Stimulated activated CD4-positive, alpha-beta T cell treated with anti-CD3 and anti-CD28 coated beads, Interleukin-15, amount 100 ng/mL, for 48 hours (primary cell): ENCODE data around the gene KCTD1.

Experiments used
- DNase-seq, 2 donors: peaks; one replicate each; pipeline ENCODE4 v3.0.0-alpha.2; 2020; ENCODE audit warnings: low read depth in 2 of 2

Gene KCTD1

DNA sequence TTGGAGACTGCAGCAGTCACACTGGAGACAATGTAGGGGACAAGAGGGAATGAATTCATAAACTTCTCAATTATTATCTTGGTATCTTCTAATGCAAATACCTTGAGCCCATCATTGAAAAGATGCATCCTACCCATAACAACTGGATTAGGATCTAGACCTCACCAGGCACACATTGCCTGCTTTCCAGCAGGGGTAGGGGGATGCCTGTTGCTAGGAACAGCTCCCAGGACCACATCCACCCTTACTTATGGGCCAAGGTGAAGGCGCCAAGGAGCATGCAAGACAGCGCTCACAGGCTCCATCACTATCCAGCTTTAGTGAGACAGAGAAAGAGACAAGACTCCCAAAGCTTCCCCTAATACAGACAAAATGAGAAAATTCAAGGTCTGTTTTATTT is 24.4 kb downstream of the KCTD1 start:
- no peak for DNase-seq

DNA sequence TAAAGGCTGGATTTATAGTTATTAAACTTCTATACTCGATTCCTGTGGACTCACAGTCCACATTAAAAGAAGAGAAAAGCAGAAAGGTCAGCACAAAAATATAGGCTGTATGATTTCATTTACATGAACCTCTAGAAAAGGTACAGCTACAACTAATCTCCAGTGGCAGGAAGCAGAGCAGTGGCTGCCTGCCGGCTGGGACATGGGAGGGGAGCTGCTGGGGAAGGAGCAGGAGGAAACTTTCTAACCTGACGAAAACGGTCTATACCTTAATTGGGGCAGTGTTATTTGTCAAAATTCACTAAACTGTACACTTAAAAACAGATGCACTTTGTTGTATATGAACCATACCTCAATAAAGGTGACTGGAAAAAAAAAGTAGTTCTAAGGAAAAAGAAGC is 26.7 kb downstream of the KCTD1 start:
- no peak for DNase-seq

DNA sequence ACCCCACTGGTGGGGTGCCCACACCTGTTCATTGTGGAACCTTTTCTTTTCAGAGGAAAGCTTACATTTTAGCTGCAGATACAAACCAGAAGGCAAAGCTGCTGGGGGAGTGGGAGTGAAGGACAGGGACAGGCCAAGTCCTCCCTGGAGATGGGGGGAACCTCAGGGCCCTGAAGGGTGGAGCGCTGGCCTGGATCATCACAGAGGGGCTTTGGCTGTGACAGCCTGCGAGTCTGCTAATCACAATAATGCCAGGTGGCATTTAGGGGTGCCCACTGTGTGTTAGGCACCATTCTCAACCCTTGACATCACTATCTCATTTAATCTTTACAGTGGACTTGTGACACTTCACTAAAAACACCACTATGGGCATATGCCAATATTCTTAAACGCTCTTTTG is 27.4 kb downstream of the KCTD1 start:
- DNase-seq, result no peak

DNA sequence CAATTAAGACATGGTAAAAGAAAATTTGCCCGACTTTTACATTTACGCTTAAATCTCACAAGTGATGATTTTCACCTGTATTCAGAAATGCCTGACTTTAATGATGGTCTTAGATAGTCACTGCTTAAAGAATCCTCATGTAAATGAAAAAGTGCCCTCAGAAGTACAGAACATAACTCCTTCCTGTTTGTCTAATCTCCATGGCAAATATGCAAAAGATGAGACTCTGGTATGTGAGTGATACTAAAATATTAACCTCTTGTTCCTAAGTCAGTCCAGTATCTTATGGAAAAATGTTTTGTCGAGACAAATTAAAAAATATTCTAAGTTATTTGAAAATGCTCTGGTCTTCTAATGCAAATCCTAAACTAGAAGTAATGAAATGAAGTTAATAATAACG is 29.2 kb downstream of the KCTD1 start:
- DNase-seq, result no peak

DNA sequence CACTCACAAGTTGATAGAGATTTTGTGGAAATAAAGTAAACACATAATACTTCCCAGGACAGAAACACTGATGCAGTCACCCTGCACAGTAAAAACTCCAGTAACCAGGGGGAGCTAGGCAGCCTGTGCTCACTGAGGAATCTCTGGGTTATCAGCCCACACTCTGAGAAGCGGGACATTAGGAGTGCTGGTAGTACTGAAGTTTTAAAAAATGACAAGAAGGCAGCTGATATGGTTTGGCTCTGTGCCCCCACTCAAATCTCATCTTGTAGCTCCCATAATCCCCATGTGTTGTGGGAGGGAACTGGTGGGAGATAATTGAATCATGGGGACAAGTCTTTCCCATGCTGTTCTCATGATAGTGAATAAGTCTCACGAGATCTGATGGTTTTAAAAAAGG is 31.4 kb downstream of the KCTD1 start:
- no peak for DNase-seq

DNA sequence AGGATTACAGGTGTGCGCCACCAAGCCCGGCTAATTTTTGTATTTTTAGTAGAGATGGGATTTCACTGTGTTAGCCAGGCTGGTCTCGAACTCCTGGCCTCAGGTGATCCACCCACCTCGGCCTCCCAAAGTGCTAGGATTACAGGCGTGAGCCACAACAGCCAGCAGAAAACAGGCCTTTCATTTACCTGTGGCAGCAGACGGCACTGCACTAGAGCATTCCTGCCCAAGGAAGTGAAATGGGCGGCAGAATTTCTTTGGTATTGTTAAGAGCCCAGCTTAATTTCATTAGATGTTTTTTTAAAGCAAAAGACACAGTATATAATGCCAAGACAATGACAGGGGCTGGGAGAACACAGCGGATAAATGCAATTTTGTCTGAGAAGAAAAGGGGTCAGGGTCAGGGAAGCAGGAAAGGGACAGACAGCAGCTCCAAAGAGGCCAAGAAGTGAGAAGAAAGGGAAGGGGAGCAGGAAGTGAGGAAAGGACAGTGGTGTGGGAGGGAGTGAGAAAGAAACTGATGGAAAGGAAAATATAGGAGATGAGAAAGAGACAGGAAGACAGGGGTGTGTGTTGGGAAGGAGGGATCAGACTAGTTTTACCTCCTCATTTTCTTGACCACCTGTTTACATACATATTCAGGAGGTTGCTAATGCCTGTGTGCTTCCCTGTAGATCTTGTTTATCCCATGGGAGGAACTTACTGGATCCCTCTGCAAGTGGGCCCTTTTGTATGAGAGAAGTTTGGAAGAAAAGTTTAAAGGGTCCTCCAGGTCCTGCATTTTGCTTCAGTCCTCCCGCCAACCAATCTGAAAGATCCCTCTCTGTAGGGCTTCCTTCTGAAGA is 32.5 kb downstream of the KCTD1 start:
- no peak for DNase-seq

DNA sequence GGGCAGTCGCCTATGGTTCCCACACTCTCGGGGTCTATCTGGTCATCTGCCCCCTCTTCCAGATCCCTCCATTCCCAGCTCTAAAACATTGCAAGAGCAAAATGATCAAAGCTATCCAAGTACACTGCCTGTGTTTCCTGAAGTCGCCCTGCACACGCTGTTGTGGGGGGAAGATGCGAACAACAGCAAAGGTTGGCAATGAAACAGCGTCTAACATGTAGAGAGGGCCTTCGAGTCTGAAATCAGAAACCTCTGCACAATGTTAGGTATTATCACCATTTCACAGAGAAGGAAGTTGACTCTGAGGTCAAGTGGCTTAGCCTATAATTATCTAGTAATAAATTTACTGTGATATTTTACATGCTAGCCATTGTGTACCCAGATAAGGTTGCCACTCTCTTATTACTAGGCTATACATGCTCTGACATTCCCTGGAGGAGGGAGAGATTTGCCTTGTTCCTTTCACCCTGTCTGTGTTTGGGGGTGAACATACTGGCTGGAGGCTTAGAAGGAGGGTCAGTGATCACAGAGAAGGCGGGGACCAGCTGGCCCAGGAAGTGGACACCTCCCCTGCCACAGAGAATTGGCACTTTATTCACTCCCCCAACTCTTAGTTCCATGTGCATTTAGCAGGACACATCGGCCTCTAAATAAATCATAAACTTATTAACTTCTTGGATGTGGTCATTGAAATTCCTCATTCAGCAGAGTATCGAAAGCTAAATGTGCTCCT is 36.8 kb downstream of the KCTD1 start:
- DNase-seq, result no peak

DNA sequence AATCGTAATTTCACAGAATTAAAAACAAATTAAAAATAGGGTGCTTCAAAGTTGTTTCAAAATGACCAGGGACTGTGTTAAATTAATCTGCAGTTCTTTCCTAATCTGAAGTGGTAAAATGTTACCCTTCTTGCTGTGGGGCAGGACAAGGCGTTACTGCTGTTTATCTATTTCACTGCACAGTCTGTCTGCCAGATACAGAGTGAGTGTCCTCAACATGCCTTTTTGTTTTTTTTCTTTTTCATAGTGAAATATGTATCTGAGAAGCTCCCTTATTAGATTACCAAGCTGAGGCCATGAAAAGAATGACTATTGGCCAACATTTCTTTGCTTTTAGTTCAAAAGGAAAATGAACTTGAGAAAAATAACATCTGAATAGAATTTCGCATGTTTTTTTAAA is 38.0 kb downstream of the KCTD1 start:
- DNase-seq, result no peak

DNA sequence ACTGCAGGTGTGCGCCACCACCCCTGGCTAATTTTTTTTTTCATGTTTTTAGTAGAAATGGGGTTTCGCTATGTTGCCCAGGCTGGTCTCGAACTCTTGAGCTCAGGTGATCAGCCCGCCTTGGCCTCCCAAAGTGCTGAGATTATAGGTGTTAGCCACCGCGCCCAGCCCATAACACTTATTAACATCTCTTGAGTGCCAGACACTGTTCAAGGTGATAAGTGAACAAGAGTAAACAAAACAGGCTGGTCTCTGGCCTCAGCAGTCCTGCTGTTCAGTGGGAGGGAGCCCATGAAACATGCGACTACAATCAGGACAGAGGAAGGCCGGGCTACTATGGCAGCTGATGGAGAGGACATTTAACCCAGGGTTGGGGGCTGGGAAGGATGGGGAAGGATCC is 42.3 kb downstream of the KCTD1 start:
- no peak for DNase-seq

DNA sequence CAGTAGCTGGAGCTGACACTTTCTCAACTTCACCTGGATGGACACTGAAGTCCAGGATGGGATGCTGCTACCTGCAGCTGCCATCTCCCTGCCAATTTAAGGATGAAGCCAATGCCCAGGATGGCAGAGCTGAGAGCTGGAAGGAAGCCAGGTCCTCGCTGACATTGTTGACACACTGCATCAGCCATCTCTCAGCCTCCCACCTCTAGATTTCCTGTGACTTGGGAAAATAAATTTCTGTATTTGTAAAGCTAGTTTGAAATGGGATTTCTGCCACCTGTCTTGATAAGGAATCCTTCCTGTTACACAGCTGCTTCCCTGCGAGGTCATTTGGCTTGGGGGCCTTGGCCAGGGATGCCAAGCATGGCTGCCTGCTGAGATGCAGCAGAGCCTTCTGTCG is 43.5 kb downstream of the KCTD1 start:
- no peak for DNase-seq

DNA sequence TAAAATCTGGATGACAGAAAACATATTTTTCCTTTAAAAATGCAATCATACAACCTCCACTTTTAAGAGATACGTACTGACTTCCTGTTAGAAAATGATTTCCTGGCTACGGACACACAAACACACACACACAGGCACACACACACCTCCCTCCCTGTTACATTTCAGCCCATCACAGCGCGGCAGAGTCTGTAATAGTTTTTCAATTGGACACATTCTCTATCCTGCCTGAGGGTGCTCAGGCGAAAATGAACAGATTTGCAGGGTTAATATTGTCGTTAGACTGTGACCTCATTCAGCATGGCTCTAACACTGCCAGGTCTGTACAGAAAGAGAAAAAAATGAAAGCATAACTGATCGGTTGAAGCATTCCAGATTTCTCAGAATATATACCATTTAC is 45.0 kb downstream of the KCTD1 start:
- no peak for DNase-seq

DNA sequence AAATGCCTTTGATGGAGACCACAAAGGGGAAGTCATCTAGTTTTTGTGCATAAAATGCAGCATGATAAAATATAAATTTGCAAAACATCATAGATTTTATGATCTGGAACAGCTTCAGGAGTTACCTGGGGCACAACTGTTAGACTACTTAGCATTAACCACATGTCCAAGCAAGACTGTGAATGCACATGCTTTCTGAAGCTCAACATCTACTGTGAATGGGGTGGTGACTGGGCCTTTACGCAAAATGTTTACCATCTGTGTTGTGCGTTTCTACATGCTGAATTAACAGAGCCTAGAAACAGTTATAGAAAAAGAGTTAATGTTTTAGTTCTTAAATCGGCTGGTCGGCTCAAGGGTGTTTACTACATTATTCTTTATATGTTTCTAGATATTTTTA is 45.5 kb downstream of the KCTD1 start:
- no peak for DNase-seq

DNA sequence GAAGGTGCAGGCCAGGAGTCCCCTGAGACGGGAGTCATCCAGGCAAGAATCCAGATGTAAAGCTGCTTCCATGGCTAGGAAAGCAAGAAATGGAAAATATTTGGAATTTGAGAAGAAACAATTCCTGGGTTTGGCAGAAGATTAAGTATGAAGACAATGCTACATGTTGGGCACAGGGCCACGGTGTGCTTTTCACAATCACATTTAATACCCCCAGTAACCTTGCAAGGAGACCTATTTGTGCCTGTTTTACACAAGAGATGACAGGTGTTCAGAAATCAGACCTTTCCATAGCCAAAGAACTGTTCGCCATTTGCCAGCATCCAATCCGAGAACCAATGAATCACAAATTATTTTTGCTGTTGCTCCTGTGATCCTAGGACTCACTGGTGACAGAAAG is 50.5 kb downstream of the KCTD1 start:
- DNase-seq, result no peak

DNA sequence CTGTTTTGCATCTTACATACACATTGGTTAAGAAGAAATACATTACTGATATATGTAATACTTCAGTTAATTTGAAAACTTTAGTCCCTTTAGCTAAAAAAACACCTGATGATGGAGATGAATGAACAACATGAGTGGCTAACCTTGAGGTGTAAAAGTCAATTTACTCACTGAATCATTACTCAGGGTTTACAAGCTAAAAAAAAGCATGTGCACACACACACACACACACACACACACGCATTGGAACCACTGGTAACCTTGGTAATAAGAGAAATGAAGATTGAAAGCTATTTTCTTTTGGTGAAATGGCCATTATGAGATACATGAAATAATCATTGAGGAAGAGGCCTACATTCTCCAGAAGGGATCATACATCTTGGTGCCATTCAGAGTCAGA is 51.8 kb downstream of the KCTD1 start:
- no peak for DNase-seq

DNA sequence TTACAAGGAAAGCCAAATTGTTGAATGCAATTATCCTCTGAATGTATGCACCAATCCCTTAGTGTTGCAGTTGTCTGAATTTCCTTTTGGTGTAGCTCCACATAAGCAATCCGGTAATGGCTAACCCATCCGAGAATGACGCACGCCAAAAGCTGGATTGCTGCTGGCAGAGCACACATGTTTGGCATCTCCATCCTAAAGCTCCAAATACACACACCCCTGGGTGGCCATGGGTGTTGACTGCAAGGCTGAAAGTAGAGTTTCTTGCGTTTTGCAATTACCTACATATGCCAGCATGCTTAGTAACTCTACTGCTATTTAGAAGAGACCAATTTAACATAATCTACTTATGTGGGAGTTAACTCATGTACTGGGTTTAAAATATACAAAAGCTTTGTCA is 53.1 kb downstream of the KCTD1 start:
- no peak for DNase-seq

DNA sequence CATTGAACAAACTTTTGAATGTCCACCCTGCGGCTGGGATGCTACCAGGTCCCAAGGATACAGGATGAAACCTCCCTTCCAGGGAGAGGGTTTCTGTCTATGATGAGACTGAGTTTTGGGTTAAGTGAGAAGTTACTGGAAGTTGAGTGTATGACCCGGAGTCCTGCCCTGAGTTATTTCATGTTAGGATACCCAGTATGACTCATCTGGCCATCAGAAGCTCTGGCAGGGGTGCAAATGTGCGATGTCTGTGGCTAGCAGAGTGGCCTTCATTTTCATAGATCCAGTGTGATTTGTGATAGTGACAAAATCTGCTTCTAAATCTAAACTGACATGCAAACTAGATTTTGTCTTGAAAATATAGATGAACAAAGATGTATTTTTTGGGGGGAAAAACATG is 55.3 kb downstream of the KCTD1 start:
- no peak for DNase-seq

DNA sequence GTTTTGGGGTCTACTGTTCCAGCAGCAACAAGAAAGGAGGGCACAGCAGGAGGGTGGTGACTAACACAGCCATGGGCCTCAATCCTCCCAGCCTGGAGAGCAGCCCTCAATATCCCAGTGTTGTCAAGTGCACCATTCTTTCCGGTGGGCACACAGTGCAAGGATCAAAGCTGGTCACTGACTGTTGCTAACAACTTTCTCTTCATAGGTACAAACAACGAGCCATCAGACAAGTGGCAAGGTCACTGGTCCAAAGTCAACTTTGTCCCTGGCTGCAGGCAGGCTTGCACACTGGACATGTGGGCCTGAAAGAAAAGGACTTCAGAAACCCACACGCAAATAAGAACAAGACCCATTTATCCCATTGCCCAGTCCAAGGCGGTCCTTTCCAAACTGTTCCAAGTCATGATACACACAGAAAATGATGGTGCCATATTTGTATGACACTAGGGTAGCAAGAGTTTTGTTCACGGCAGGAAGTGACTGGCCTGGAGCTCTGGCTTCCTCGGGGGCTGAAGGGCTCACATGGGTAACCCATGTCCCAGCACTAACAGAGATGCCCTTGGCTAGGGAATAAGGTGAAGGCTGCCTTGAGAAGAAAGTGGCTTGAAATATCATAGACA is 57.0 kb downstream of the KCTD1 start:
- no peak for DNase-seq

DNA sequence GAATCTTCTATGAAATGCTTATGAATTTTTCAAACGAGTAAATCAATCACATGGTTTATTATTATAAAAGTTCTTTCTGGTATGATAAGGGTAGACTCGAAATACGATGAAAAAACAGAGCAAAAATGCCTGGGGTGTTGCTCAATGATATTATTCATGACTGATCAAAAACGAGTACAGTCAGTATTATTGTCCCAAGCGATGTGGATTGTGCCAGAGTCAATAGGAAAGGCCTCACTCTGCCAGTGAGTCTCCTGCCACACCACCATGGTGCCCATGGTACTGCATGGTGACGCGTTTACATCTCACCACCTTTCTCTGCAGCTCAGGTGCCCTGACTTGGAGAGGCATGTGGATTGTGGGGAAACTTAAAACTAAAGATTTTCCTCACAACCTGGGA is 58.5 kb downstream of the KCTD1 start:
- no peak for DNase-seq

DNA sequence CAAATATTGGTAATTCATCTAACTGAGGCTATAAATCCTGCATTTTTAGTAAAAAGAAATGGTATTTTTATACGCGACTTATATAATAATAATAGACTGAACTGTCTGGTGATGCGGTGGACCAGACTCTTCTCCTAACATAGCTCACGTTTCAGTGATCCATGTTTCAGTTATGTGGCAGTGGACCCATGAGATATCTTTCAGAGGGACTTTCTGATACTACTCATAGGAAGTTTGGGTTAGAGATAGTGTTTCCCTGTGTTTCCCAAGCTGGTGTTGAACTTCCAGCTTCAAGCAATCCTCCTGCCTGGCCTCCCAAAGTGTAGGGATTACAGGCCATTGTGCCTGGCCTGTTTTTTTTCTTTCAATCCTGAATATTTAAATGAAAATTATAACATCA is 59.2 kb downstream of the KCTD1 start:
- DNase-seq, result no peak

DNA sequence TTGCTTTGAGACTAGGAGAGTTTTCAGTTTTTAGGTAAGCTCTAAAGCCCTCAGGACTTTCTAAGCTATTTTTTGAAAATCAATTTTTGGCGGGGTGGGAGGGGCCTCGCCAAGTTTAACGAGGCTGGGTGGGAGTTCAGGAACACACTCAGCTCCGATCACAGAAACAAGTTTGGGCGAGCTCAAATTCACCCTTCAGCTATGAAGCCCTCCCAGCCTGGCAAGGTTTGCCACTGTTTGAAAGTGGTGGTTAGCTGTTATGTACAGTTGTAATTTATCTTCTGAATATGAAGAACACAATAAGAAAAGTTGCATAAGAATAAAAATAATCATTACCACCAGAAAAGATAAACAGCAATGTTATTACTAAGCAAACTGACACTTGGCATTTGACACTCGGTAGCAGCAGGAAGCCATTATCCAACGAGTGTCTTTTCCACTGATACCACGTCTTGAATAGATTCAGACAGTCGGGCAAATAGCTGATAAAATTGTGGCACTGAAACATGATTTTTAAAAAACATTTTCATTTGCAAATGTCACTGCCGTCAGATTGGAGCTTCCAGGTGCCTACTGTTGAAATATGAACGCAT is 59.8 kb downstream of the KCTD1 start:
- DNase-seq, result no peak

DNA sequence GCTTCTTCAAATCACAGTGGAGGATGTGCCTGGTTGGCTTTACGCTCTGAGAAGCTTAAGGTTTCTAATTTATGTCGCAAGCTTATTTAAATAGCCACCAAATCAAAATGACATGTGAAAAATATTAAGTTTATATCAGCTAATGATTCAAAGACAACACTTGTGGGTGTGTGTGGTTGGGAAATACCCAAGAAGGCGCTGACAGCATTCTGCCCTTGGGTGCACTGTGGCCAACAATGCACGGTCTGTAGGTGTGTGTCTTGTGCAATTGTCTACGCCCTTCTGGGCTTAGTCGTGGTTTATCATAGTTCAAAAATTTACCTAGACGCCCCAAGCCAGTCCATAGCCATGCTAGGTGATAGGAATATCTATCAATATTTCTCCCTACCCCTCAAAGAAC is 60.9 kb downstream of the KCTD1 start:
- peak; percentile 2 to 6 for DNase-seq

DNA sequence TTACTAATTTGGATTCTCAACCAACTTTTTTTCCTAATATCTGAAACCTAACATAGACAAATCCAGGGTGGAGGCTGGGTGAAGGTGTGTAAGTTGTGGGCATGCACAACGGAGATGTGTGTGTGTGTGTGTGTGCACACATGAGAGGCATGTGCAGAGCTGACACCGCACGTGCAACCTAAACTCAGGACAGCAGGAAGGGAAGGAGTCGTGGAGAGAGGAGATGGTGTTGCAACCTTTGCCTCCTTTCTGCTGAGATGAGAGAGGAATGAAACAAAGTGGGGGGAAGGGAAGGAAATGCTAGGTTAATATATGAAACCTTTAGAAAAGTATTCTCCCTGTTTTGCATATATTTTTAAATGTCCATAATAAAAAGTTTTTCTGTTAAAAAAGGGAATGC is 64.7 kb downstream of the KCTD1 start:
- no peak for DNase-seq

DNA sequence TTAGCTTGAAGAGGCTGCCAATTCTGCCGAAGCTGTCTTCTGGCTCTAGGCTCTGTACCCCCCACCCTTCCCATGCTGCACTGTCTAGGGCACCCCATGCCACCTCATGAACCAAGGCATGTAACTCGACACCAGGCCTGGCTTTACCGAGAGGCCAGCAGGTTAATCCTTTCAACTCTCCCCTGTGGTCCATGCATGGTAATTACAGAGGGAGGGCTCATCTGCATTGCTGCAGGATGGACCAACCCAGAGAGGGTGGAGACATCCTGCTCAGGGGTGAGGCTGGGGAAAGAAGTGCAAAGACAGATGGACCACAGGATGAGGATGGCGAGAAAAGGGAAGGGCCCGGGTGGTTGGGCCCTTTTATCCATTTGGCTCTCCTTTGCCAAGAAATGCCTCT is 65.8 kb downstream of the KCTD1 start:
- DNase-seq, result no peak
